ENCODE measurements around the gene FAM174A. TPM values are rescaled to one million over a fixed set of nuclear protein-coding genes. Genes with fewer than 3 reads are reported as not detected.
"Not testable (repeated sequence)": the region's sequence is repeated elsewhere in the genome, so short reads cannot be mapped to it uniquely, and the experiment has no call there.

Gene FAM174A
- total RNA-seq, 2 experiments from 2014 or later: 5.4 to 6.2 TPM

GRCh38 chr5:100600298-100600994, 65.3 kb downstream of the FAM174A start:
- no peak overlapping the region for H3K4me3 ChIP-seq (ENCODE audit: low read length)
- ChIA-PET POLR2A (no interaction called here), CTCF (no interaction called here)
- no peaks in the 10 kb centered on the region for H3K9me3 Mint-ChIP-seq
- no peaks in the 10 kb centered on the region for H3K4me1 ChIP-seq (ENCODE audit: insufficient read depth, low read length)
- H3K27me3 ChIP-seq (ENCODE audit: control insufficient read depth in 1 of 2, insufficient read depth in 2 of 2, low read length in 2 of 2): no peaks in the 10 kb centered on the region
- no peaks in the 10 kb centered on the region for H3K36me3 ChIP-seq (ENCODE audit: insufficient read depth, low read length)
- H3K36me3 Mint-ChIP-seq (ENCODE audit: low read depth): no peaks in the 10 kb centered on the region
- intact Hi-C loops (cut with DNase I, micrococcal nuclease): no loop called here
- H3K4me3 Mint-ChIP-seq: no peak overlapping the region
- TF ChIP-seq CTCF (IDR thresholded peaks at IDR 0.05): no peak
- H3K4me1 Mint-ChIP-seq (ENCODE audit: low read depth): no peaks in the 10 kb centered on the region
- ATAC-seq (ENCODE audit: poor library complexity): no peak
- H3K27me3 Mint-ChIP-seq: no peaks in the 10 kb centered on the region
- DNase-seq: no peak
- H3K27ac Mint-ChIP-seq: no peak overlapping the region
- no peak overlapping the region for H3K27ac ChIP-seq (ENCODE audit: low read depth in 1 of 2, low read length in 2 of 2)
- H3K9me3 ChIP-seq (ENCODE audit: control insufficient read depth in 1 of 2, insufficient read depth in 1 of 2, low read length in 2 of 2): no peaks in the 10 kb centered on the region

GRCh38 chr5:100603141-100603540, 68.0 kb downstream of the FAM174A start:
- no peaks in the 10 kb centered on the region for H3K9me3 Mint-ChIP-seq
- Histone ChIP-seq H3K27ac (ENCODE audit: low read depth in 1 of 2, low read length in 2 of 2) (no peak overlapping the region), H3K9me3 (ENCODE audit: control insufficient read depth in 1 of 2, insufficient read depth in 1 of 2, low read length in 2 of 2) (no peaks in the 10 kb centered on the region), H3K4me3 (ENCODE audit: low read length) (no peak overlapping the region), H3K4me1 (ENCODE audit: insufficient read depth, low read length) (no peaks in the 10 kb centered on the region), H3K36me3 (ENCODE audit: insufficient read depth, low read length) (no peaks in the 10 kb centered on the region), H3K27me3 (ENCODE audit: control insufficient read depth in 1 of 2, insufficient read depth in 2 of 2, low read length in 2 of 2) (no peaks in the 10 kb centered on the region)
- ChIA-PET POLR2A (no interaction called here), CTCF (no interaction called here)
- no peaks in the 10 kb centered on the region for H3K36me3 Mint-ChIP-seq (ENCODE audit: low read depth)
- intact Hi-C loops (cut with DNase I, micrococcal nuclease): no loop called here
- DNase-seq (no peak), ATAC-seq (ENCODE audit: poor library complexity) (no peak)
- no peaks in the 10 kb centered on the region for H3K4me1 Mint-ChIP-seq (ENCODE audit: low read depth)
- H3K4me3 Mint-ChIP-seq: no peak overlapping the region
- no peak for TF ChIP-seq CTCF (IDR thresholded peaks at IDR 0.05)
- H3K27me3 Mint-ChIP-seq: no peaks in the 10 kb centered on the region
- no peak overlapping the region for H3K27ac Mint-ChIP-seq

DNA sequence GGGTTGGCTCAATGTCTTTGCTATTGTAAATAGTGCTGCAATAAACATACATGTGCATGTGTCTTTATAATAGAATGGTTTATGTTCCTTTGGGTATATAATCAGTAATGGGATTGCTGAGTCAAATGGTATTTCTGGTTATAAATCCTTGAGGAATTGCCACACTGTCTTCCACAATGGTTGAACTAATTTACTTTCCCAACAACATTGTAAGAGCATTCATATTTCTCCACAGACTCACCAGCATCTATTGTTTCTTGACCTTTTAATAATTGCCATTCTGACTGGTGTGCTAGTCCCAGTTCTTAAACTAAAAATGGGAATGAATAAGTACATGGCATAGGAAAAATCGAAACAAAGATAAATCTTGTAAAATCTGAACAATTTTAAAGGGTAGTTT, 68.8 kb downstream of the FAM174A start:
- H3K27ac Mint-ChIP-seq; intact Hi-C loops (cut with DNase I, micrococcal nuclease); H3K27me3 ChIP-seq (ENCODE audit: control insufficient read depth in 1 of 2, insufficient read depth in 2 of 2, low read length in 2 of 2); H3K9me3 ChIP-seq (ENCODE audit: control insufficient read depth in 1 of 2, insufficient read depth in 1 of 2, low read length in 2 of 2); H3K4me1 Mint-ChIP-seq (ENCODE audit: low read depth); H3K27ac ChIP-seq (ENCODE audit: low read depth in 1 of 2, low read length in 2 of 2); H3K4me1 ChIP-seq (ENCODE audit: insufficient read depth, low read length); DNase-seq; CTCF ChIA-PET; H3K36me3 ChIP-seq (ENCODE audit: insufficient read depth, low read length); H3K4me3 Mint-ChIP-seq; ATAC-seq (ENCODE audit: poor library complexity); POLR2A ChIA-PET; H3K36me3 Mint-ChIP-seq (ENCODE audit: low read depth); H3K9me3 Mint-ChIP-seq; H3K4me3 ChIP-seq (ENCODE audit: low read length); H3K27me3 Mint-ChIP-seq: not testable (repeated sequence)

GRCh38 chr5:100609594-100609993, 74.4 kb downstream of the FAM174A start:
- Mint-ChIP-seq H3K27me3 (peaks cover 5% of the 10 kb centered on the region), H3K4me3 (no peak overlapping the region), H3K9me3 (no peaks in the 10 kb centered on the region), H3K4me1 (ENCODE audit: low read depth) (no peaks in the 10 kb centered on the region), H3K36me3 (ENCODE audit: low read depth) (no peaks in the 10 kb centered on the region), H3K27ac (no peak overlapping the region)
- Histone ChIP-seq H3K4me3 (ENCODE audit: low read length) (no peak overlapping the region), H3K36me3 (ENCODE audit: insufficient read depth, low read length) (no peaks in the 10 kb centered on the region), H3K4me1 (ENCODE audit: insufficient read depth, low read length) (no peaks in the 10 kb centered on the region), H3K9me3 (ENCODE audit: control insufficient read depth in 1 of 2, insufficient read depth in 1 of 2, low read length in 2 of 2) (no peaks in the 10 kb centered on the region), H3K27ac (ENCODE audit: low read depth in 1 of 2, low read length in 2 of 2) (no peak overlapping the region), H3K27me3 (ENCODE audit: control insufficient read depth in 1 of 2, insufficient read depth in 2 of 2, low read length in 2 of 2) (no peaks in the 10 kb centered on the region)
- POLR2A ChIA-PET: no interaction called here
- DNase-seq (no peak), ATAC-seq (ENCODE audit: poor library complexity) (no peak)
- intact Hi-C loops (cut with DNase I, micrococcal nuclease): no loop called here
- CTCF ChIA-PET: no interaction called here
- TF ChIP-seq CTCF (IDR thresholded peaks at IDR 0.05): no peak
